IMR-90 (cell line): ENCODE data around the gene FNTB. TPM values are rescaled to one million over a fixed set of nuclear protein-coding genes. Genes with fewer than 3 reads are reported as not detected.

Experiments used
- ATAC-seq: fragments of 200-7000 bp; cut with Tn5 transposase; 2 replicates; pipeline ENCODE4 v1.9.1; 2020; ENCODE audit warnings: low read depth, mild to moderate bottlenecking, moderate library complexity
- BruUV-seq: library from RNA; stranded (reverse); fragments of 400-500 nt; replicated peaks from 2 replicates; lab custom pipeline; 2021; lab: Mats Ljungman, UMichigan
- CTCF ChIA-PET: fragments of 300-600 bp; formaldehyde crosslinking; extraction: SDS; loops from one replicate; lab custom pipeline; 2021; ENCODE audit warnings: antibody characterized with exemption; lab: Yijun Ruan, JAX
- POLR2A ChIA-PET: fragments of 300-600 bp; sonication (Branson Sonifier 250); formaldehyde crosslinking; loops from one replicate; lab custom pipeline; 2022; ENCODE audit warnings: antibody characterized with exemption; ENCODE audit not compliant: unreplicated experiment; lab: Charles Lee
- DNase-seq: peaks from one replicate; pipeline ENCODE4 v3.0.0; 2013
- H2AFZ ChIP-seq: replicated peaks from 2 replicates; pipeline ENCODE3; 2013; ENCODE audit warnings: low read length, mild to moderate bottlenecking; ENCODE audit not compliant: poor library complexity
- H2AK5ac ChIP-seq: 2 replicates; pipeline ENCODE4 v1.6.1; 2013; ENCODE audit warnings: low read depth, low read length, inconsistent platforms
- H2AK9ac ChIP-seq: replicated peaks from 2 replicates; pipeline ENCODE3; 2013; ENCODE audit warnings: mild to moderate bottlenecking, low read depth, low read length, moderate library complexity; ENCODE audit not compliant: poor library complexity
- H2BK120ac ChIP-seq: 2 replicates; pipeline ENCODE4 v1.6.1; 2013; ENCODE audit warnings: low read depth, low read length, inconsistent platforms
- H2BK15ac ChIP-seq: 3 replicates; pipeline ENCODE4 v1.6.1; 2013; ENCODE audit warnings: low read depth, low read length, inconsistent platforms
- H2BK20ac ChIP-seq: 2 replicates; pipeline ENCODE4 v1.6.1; 2013; ENCODE audit warnings: low read depth, mild to moderate bottlenecking, inconsistent platforms, low read length, moderate library complexity
- H2BK5ac ChIP-seq: 2 replicates; pipeline ENCODE4 v1.6.1; 2013; ENCODE audit warnings: mild to moderate bottlenecking, low read depth, low read length, inconsistent platforms; ENCODE audit not compliant: poor library complexity, severe bottlenecking
- H3K14ac ChIP-seq: replicated peaks from 2 replicates; pipeline ENCODE4 v1.6.1; 2013; ENCODE audit warnings: low read depth, low read length, inconsistent platforms
- H3K18ac ChIP-seq: 2 replicates; pipeline ENCODE4 v1.6.1; 2013; ENCODE audit warnings: low read depth, low read length, control low read depth
- H3K23ac ChIP-seq: 2 replicates; pipeline ENCODE4 v1.6.1; 2013; ENCODE audit warnings: low read depth, low read length, inconsistent platforms
- H3K27ac ChIP-seq: 2 replicates; pipeline ENCODE4 v1.5.1; 2013; ENCODE audit warnings: mild to moderate bottlenecking, control low read depth, low read length; ENCODE audit not compliant: insufficient read depth
- H3K27me3 ChIP-seq: 2 replicates; pipeline ENCODE4 v1.6.1; 2013; ENCODE audit warnings: low read length; ENCODE audit not compliant: control insufficient read depth, insufficient read depth
- H3K36me3 ChIP-seq: 2 replicates; pipeline ENCODE4 v1.6.1; 2013; ENCODE audit warnings: low read length, mixed read lengths; ENCODE audit not compliant: control insufficient read depth, insufficient read depth
- H3K4ac ChIP-seq: 2 replicates; pipeline ENCODE4 v1.6.1; 2013; ENCODE audit warnings: low read depth, low read length, inconsistent platforms
- H3K4me1 ChIP-seq: 2 replicates; pipeline ENCODE4 v1.6.1; 2013; ENCODE audit warnings: low read length, mixed read lengths; ENCODE audit not compliant: control insufficient read depth, insufficient read depth
- H3K4me2 ChIP-seq: 2 replicates; pipeline ENCODE4 v1.6.1; 2013; ENCODE audit warnings: low read depth, mild to moderate bottlenecking, control low read depth, low read length, moderate library complexity
- H3K4me3 ChIP-seq: 2 replicates; pipeline ENCODE4 v1.5.1; 2013; ENCODE audit warnings: low read depth, mild to moderate bottlenecking, control low read depth, low read length, moderate library complexity; ENCODE audit not compliant: insufficient read depth
- H3K56ac ChIP-seq: 2 replicates; pipeline ENCODE4 v1.6.1; 2013; ENCODE audit warnings: low read length, inconsistent platforms; ENCODE audit not compliant: insufficient read depth; ENCODE audit errors: extremely low read depth
- H3K79me1 ChIP-seq, 2 experiments: 2 replicates each; pipeline ENCODE4 v1.6.1; 2013; ENCODE audit warnings: low read length in 2 of 2, inconsistent platforms in 1 of 2, low read depth in 1 of 2
- H3K9ac ChIP-seq: 2 replicates; pipeline ENCODE4 v1.6.1; 2013; ENCODE audit warnings: low read depth, low read length, control low read depth
- H3K9me1 ChIP-seq: 2 replicates; pipeline ENCODE4 v1.6.1; 2013; ENCODE audit warnings: low read length, inconsistent platforms; ENCODE audit not compliant: insufficient read depth
- H3K9me3 ChIP-seq: 2 replicates; pipeline ENCODE4 v1.6.1; 2013; ENCODE audit warnings: low read length; ENCODE audit not compliant: control insufficient read depth, insufficient read depth
- H4K20me1 ChIP-seq: 2 replicates; pipeline ENCODE4 v1.6.1; 2013; ENCODE audit warnings: low read length, inconsistent platforms; ENCODE audit not compliant: insufficient read depth
- H4K5ac ChIP-seq: 2 replicates; pipeline ENCODE4 v1.6.1; 2013; ENCODE audit warnings: mild to moderate bottlenecking, low read depth, low read length, control low read depth
- H4K8ac ChIP-seq, 2 experiments: 2 replicates each; pipeline ENCODE4 v1.6.1; 2013; ENCODE audit warnings: low read depth in 2 of 2, low read length in 2 of 2, control low read depth in 1 of 2, inconsistent platforms in 1 of 2
- H4K91ac ChIP-seq: 2 replicates; pipeline ENCODE4 v1.6.1; 2013; ENCODE audit warnings: low read depth, low read length, inconsistent platforms; ENCODE audit not compliant: insufficient read depth
- CEBPB ChIP-seq: IDR thresholded peaks from 2 replicates; pipeline ENCODE4 v1.6.1; 2012; ENCODE audit warnings: low read depth, low read length, improper control_type of control experiment
- CHD1 ChIP-seq: IDR thresholded peaks from 2 replicates; pipeline ENCODE4 v1.6.1; 2012; ENCODE audit warnings: low read depth, low read length, improper control_type of control experiment
- FOS ChIP-seq: fragments of 150-350 bp; IDR thresholded peaks from 2 replicates; pipeline ENCODE4 v1.6.1; 2016; ENCODE audit warnings: low read depth, low read length
- MAZ ChIP-seq: IDR thresholded peaks from 2 replicates; pipeline ENCODE4 v1.6.1; 2012; ENCODE audit warnings: low read depth, mild to moderate bottlenecking, low read length, improper control_type of control experiment, moderate library complexity, borderline replicate concordance
- MXI1 ChIP-seq: IDR thresholded peaks from 2 replicates; pipeline ENCODE4 v1.6.1; 2012; ENCODE audit warnings: low read depth, mild to moderate bottlenecking, low read length, moderate library complexity, borderline replicate concordance
- NFE2L2 ChIP-seq: fragments of 150-350 bp; IDR thresholded peaks from 2 replicates; pipeline ENCODE4 v1.6.1; 2016; ENCODE audit warnings: low read depth, mild to moderate bottlenecking, low read length
- POLR2A ChIP-seq: IDR thresholded peaks from 2 replicates; pipeline ENCODE4 v1.6.1; 2012; ENCODE audit warnings: mild to moderate bottlenecking, low read depth, low read length
- RAD21 ChIP-seq: IDR thresholded peaks from 2 replicates; pipeline ENCODE4 v1.6.1; 2012; ENCODE audit warnings: low read length, improper control_type of control experiment
- WGBS, 2 experiments: methylation state at CpG; one replicate each; pipeline versions ENCODE4 v1.1.5 to v1.1.7; 2013; ENCODE audit warnings: missing lambda C conversion rate in 2 of 2; ENCODE audit not compliant: insufficient read length in 1 of 2; ENCODE audit errors: extremely low coverage in 2 of 2; 5-methylcytosine and 5-hydroxymethylcytosine counted together
- dilution Hi-C: fragments of 300-500 bp; cut with HindIII; formaldehyde crosslinking; loops from one replicate; pipeline ENCODE4 v1.14.3; 2018; ENCODE audit warnings: low sequenced_read_pairs; ENCODE audit not compliant: unreplicated experiment
- in situ Hi-C: fragments of 300-500 bp; cut with MboI; formaldehyde crosslinking; loops from 3 replicates; pipeline ENCODE4 v1.14.3; 2019; ENCODE audit warnings: low sequenced_read_pairs, inconsistent platforms, mixed read lengths
- intact Hi-C: fragments of 100-400 bp; cut with micrococcal nuclease; formaldehyde crosslinking; loops from 2 replicates; pipeline ENCODE4 v1.10.0; 2022
- microRNA-seq, 2 experiments: library from miRNA; stranded (forward) in 1 of 2; unstranded in 1 of 2; fragments of 10-50 nt in 1 of 2; fragments of <30 nt in 1 of 2; gene quantifications in 1 of 2; microRNA quantifications in 1 of 2; one replicate each; pipeline versions ENCODE3 to v1.1.0; 2013 to 2020; ENCODE audit not compliant: insufficient read depth in 1 of 2, insufficient read length in 1 of 2, unreplicated experiment in 1 of 2
- polyA plus RNA-seq, 3 experiments: library from polyadenylated mRNA; depleted of rRNA; stranded (reverse); fragments of >200 nt; gene quantifications; 2 replicates each; pipeline ENCODE4 v1.2.3, GENCODE V29; 2012; ENCODE audit warnings: low replicate concordance in 1 of 3
- small RNA-seq, 5 experiments: library from RNA; depleted of rRNA; stranded (forward); fragments of <200 nt; gene quantifications; one replicate each; pipeline ENCODE3, GENCODE V24; 2012
- total RNA-seq: library from RNA; depleted of rRNA; stranded (reverse); fragments of >200 nt; gene quantifications from 2 replicates; pipeline ENCODE4 v1.2.3, GENCODE V29; 2012; rRNA removed
- TF ChIP-seq, protein P1 (sequence below): fragments of 150-350 bp; IDR thresholded peaks from 2 replicates; pipeline ENCODE4 v1.6.1; 2016; ENCODE audit warnings: low read depth, mild to moderate bottlenecking, low read length, moderate library complexity, borderline replicate concordance

Gene FNTB
- total and polyA plus RNA-seq, 2 of the 4 experiments (the other 2 are of a cell fraction) = 9.9 to 18.5 TPM

DNA sequence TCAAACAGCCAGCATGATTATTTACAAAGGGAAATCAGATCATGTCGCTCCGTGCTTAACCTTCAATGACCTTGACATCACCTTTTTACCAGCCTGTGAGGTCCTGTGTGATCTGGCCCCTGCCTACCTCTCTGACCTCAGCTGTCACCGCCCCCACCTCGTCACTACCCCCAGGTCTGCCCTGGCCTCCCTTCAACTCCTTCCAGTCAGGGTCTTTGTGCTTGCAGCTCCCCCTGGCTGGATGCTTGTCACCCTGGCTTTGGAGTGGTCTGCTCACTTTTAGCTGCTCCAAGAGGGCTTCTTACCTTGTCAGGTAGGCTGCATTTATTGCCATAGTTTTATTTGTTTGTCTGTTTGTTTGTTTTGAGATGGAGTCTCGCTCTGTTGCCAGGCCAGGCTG is 123.8 kb downstream of the FNTB start:
- 40% methylated on average over 1 of the region's 5 CpGs; no CpG with 5 or more reads in 1 of the 2 experiments for WGBS, 2 experiments
- no peak overlapping the region for H2AFZ ChIP-seq
- no peak overlapping the region for H3K56ac ChIP-seq
- H3K4ac ChIP-seq = no peak overlapping the region
- H3K79me1 ChIP-seq = no peaks in the 10 kb centered on the region
- CTCF ChIA-PET = no interaction called here
- no peak overlapping the region for H3K9ac ChIP-seq
- in situ Hi-C loops (no loop called here), dilution Hi-C loops (no loop called here), intact Hi-C loops (no loop called here)
- H3K4me2 ChIP-seq = no peak overlapping the region
- H3K23ac ChIP-seq = no peak overlapping the region
- H3K9me3 ChIP-seq = no peaks in the 10 kb centered on the region
- no peaks in the 10 kb centered on the region for H3K36me3 ChIP-seq
- no peaks in the 10 kb centered on the region for H4K20me1 ChIP-seq
- no peak overlapping the region for H4K91ac ChIP-seq
- no peak overlapping the region for H3K27ac ChIP-seq
- H3K18ac ChIP-seq = no peak overlapping the region
- BruUV-seq = no TSS peak
- no peaks in the 10 kb centered on the region for H3K9me1 ChIP-seq
- no peak overlapping the region for H2AK9ac ChIP-seq
- TF ChIP-seq MAZ = no peak
- TF ChIP-seq CEBPB = no peak
- TF ChIP-seq, protein P1, sequence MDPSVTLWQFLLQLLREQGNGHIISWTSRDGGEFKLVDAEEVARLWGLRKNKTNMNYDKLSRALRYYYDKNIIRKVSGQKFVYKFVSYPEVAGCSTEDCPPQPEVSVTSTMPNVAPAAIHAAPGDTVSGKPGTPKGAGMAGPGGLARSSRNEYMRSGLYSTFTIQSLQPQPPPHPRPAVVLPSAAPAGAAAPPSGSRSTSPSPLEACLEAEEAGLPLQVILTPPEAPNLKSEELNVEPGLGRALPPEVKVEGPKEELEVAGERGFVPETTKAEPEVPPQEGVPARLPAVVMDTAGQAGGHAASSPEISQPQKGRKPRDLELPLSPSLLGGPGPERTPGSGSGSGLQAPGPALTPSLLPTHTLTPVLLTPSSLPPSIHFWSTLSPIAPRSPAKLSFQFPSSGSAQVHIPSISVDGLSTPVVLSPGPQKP = no peak
- TF ChIP-seq FOS = no peak
- no peak for TF ChIP-seq POLR2A
- TF ChIP-seq RAD21 = no peak
- no peak for TF ChIP-seq NFE2L2
- TF ChIP-seq MXI1 = no peak
- TF ChIP-seq CHD1 = no peak
- POLR2A ChIA-PET = no interaction called here
- no peak overlapping the region for H3K4me3 ChIP-seq
- no peak overlapping the region for H2AK5ac ChIP-seq
- no peak for DNase-seq
- H2BK120ac ChIP-seq = no peak overlapping the region
- H2BK5ac ChIP-seq = no peak overlapping the region
- H4K8ac ChIP-seq = no peak overlapping the region
- H4K5ac ChIP-seq = no peak overlapping the region
- ATAC-seq = no peak
- H2BK15ac ChIP-seq = no peak overlapping the region
- no peak overlapping the region for H3K14ac ChIP-seq
- peaks cover 16% of the 10 kb centered on the region for H3K27me3 ChIP-seq
- no peaks in the 10 kb centered on the region for H3K4me1 ChIP-seq
- no peak overlapping the region for H2BK20ac ChIP-seq

Small RNAs within 50 kb of the gene (microRNA-seq; reads per million reads assigned to microRNA genes)
- gene MIR4706 = 0 reads per million in 2 experiments

Small RNAs within 50 kb of the gene (small RNA-seq; reads per million reads assigned to genes)
- gene MIR4706 = 0 to 1.1 (median 0) reads per million in 5 experiments

Other genes with a start within 250 kb of the FNTB start
- gene SPTB, start 107.0 kb upstream of the FNTB start, total RNA-seq = under 0.01 TPM in 2 replicates
- gene SPTB, start 107.0 kb upstream of the FNTB start, polyA plus RNA-seq (2012; rRNA removed) = 0.03 and 0.07 TPM in 2 replicates
- gene CHURC1, start 72.4 kb upstream of the FNTB start, total RNA-seq = 38.0 and 51.9 TPM in 2 replicates
- 65.1 and 69.5 TPM in 2 replicates for gene CHURC1, start 72.4 kb upstream of the FNTB start, polyA plus RNA-seq (2012; rRNA removed)
- gene GPX2, start 44.1 kb upstream of the FNTB start, total RNA-seq = not detected in 2 replicates
- gene GPX2, start 44.1 kb upstream of the FNTB start, polyA plus RNA-seq (2012; rRNA removed) = not detected in 2 replicates
- gene RAB15, start 14.6 kb upstream of the FNTB start, total RNA-seq = 3.3 and 3.4 TPM in 2 replicates
- gene RAB15, start 14.6 kb upstream of the FNTB start, polyA plus RNA-seq (2012; rRNA removed) = 7.0 and 7.8 TPM in 2 replicates
- 35.3 and 45.2 TPM in 2 replicates for gene MAX, start 115.6 kb downstream of the FNTB start, total RNA-seq
- 51.8 and 65.1 TPM in 2 replicates for gene MAX, start 115.6 kb downstream of the FNTB start, polyA plus RNA-seq (2012; rRNA removed)